ENCODE results near the gene UBA5.

Gene UBA5

GRCh38 chr3:132650153-132650552, 10.0 kb upstream of the UBA5 start:
- H3K4me2 ChIP-seq (ENCODE audit: low read depth, low read length), result no peak overlapping the region
- H3K4me1 ChIP-seq (ENCODE audit: low read length), result no peaks in the 10 kb centered on the region
- no peaks in the 10 kb centered on the region for H3K79me2 ChIP-seq (ENCODE audit: low read length)
- DNase-seq, result no peak
- no peak overlapping the region for H3K27ac ChIP-seq (ENCODE audit: low read length)
- H3K9me2 ChIP-seq (replicated peaks; ENCODE audit: insufficient read depth, low read length), result no peaks in the 10 kb centered on the region
- H3K27me3 ChIP-seq (replicated peaks; ENCODE audit: insufficient read depth, low read length), result no peaks in the 10 kb centered on the region
- H4K20me1 ChIP-seq (ENCODE audit: insufficient read depth, low read length), result no peaks in the 10 kb centered on the region
- H3K4me3 ChIP-seq (ENCODE audit: low read length), result no peak overlapping the region
- TF ChIP-seq CTCF (IDR thresholded peaks at IDR 0.05; ENCODE audit: low read length), result no peak
- no peak for TF ChIP-seq EZH2phosphoT487 (IDR thresholded peaks at IDR 0.05; ENCODE audit: low read length)
- TF ChIP-seq EZH2 (optimal IDR thresholded peaks at IDR 0.05; ENCODE audit: low read depth, low read length), result no peak
- H3F3A ChIP-seq (ENCODE audit: insufficient read depth, low read length), result no peaks in the 10 kb centered on the region
- no peak overlapping the region for H3K9ac ChIP-seq (ENCODE audit: low read length)
- no peak overlapping the region for H2AFZ ChIP-seq (ENCODE audit: low read length)
- H3K9me3 ChIP-seq (replicated peaks; ENCODE audit: insufficient read depth, low read length), result no peaks in the 10 kb centered on the region
- no peaks in the 10 kb centered on the region for H3K36me3 ChIP-seq (replicated peaks; ENCODE audit: insufficient read depth, low read length)

DNA sequence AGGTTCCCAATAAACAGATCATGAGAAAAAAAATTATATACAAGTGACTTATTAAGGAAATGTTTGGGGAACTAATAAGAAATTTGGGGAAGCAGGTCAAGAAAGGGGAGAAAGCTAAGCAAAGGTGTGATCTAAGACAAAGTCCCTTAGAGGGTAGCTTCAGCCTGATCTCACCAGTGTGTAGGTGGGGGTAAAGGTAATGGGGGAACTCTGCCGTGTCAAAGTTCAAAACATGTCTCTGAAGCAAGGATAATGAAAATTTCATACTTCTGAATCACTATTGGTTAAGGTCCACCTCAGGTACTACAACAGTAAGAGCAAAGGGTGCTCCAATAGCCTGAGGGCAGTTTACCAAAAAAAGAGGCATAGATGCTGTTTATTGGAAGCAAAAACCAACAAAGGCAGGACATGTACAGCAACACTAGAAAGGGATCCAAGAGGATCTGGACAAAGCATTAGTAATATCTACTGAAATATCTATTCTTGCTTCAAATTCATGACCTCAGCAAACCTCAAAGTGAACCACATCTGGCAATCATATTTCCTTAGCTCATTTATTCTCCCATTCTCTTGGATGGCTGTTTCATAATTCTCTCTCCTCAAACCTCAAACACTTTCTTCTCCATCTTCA, 7.4 kb upstream of the UBA5 start:
- Histone ChIP-seq H3K36me3 (replicated peaks; ENCODE audit: insufficient read depth, low read length) (no peaks in the 10 kb centered on the region), H3K4me1 (ENCODE audit: low read length) (no peaks in the 10 kb centered on the region), H3K9me3 (replicated peaks; ENCODE audit: insufficient read depth, low read length) (no peaks in the 10 kb centered on the region), H3K9ac (ENCODE audit: low read length) (no peak overlapping the region), H3K4me2 (ENCODE audit: low read depth, low read length) (no peak overlapping the region), H3K9me2 (replicated peaks; ENCODE audit: insufficient read depth, low read length) (no peaks in the 10 kb centered on the region), H3K27me3 (replicated peaks; ENCODE audit: insufficient read depth, low read length) (no peaks in the 10 kb centered on the region), H2AFZ (ENCODE audit: low read length) (no peak overlapping the region), H3F3A (ENCODE audit: insufficient read depth, low read length) (no peaks in the 10 kb centered on the region), H3K4me3 (ENCODE audit: low read length) (no peak overlapping the region), H4K20me1 (ENCODE audit: insufficient read depth, low read length) (no peaks in the 10 kb centered on the region), H3K79me2 (ENCODE audit: low read length) (no peaks in the 10 kb centered on the region), H3K27ac (ENCODE audit: low read length) (no peak overlapping the region)
- no peak for TF ChIP-seq EZH2 (optimal IDR thresholded peaks at IDR 0.05; ENCODE audit: low read depth, low read length)
- no peak for TF ChIP-seq CTCF (IDR thresholded peaks at IDR 0.05; ENCODE audit: low read length)
- TF ChIP-seq EZH2phosphoT487 (IDR thresholded peaks at IDR 0.05; ENCODE audit: low read length), result no peak
- no peak for DNase-seq

DNA sequence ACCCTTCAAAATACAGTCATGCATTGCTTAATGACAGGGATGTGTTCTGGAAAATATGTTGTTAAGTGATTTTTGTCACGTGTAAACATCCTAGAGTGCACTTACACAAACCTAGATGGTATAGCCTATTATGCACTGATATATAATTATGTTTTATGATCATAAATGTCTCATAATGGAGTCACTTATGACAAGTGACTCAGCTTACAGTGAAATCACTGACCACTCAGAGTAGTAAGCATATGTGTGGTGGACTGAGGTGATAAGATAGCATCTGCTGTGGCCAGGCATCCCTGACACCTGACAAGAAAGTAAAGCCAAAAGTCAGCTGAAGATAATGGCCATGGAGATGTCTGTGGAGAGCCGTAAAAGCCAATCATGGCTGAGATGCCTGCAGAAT, 5.9 kb upstream of the UBA5 start:
- H3K9ac ChIP-seq (ENCODE audit: low read length), result no peak overlapping the region
- H3F3A ChIP-seq (ENCODE audit: insufficient read depth, low read length), result no peaks in the 10 kb centered on the region
- peaks cover 6% of the 10 kb centered on the region; the same call in 1 of the 2 replicates for H3K4me1 ChIP-seq (ENCODE audit: low read length)
- no peaks in the 10 kb centered on the region for H3K27me3 ChIP-seq (replicated peaks; ENCODE audit: insufficient read depth, low read length)
- no peaks in the 10 kb centered on the region for H3K9me2 ChIP-seq (replicated peaks; ENCODE audit: insufficient read depth, low read length)
- H2AFZ ChIP-seq (ENCODE audit: low read length), result no peak overlapping the region
- no peaks in the 10 kb centered on the region for H3K79me2 ChIP-seq (ENCODE audit: low read length)
- no peaks in the 10 kb centered on the region for H4K20me1 ChIP-seq (ENCODE audit: insufficient read depth, low read length)
- H3K36me3 ChIP-seq (replicated peaks; ENCODE audit: insufficient read depth, low read length), result no peaks in the 10 kb centered on the region
- DNase-seq, result no peak
- no peaks in the 10 kb centered on the region for H3K9me3 ChIP-seq (replicated peaks; ENCODE audit: insufficient read depth, low read length)
- no peak overlapping the region for H3K4me2 ChIP-seq (ENCODE audit: low read depth, low read length)
- H3K27ac ChIP-seq (ENCODE audit: low read length), result no peak overlapping the region
- no peak overlapping the region for H3K4me3 ChIP-seq (ENCODE audit: low read length)
- TF ChIP-seq CTCF (IDR thresholded peaks at IDR 0.05; ENCODE audit: low read length), result no peak
- no peak for TF ChIP-seq EZH2phosphoT487 (IDR thresholded peaks at IDR 0.05; ENCODE audit: low read length)
- TF ChIP-seq EZH2 (optimal IDR thresholded peaks at IDR 0.05; ENCODE audit: low read depth, low read length), result no peak
